Lower leg skin (tissue), 4 donors: ENCODE results near the gene EEFSEC. TPM values are rescaled to one million over a fixed set of nuclear protein-coding genes. Genes with fewer than 3 reads are reported as not detected.

Experiments used
- DNase-seq, 2 donors: peaks; one replicate each; pipeline ENCODE4 v3.0.0-alpha.2; 2019; ENCODE audit warnings: low spot score in 2 of 2
- H3K4me3 ChIP-seq: fragments of 200-600 bp; sonication (generic); 2 replicates; pipeline ENCODE4 v1.5.1; 2017; ENCODE audit warnings: mild to moderate bottlenecking, low read depth; ENCODE audit not compliant: poor library complexity, severe bottlenecking
- CTCF ChIP-seq, 3 donors: fragments of 450-650 bp; IDR thresholded peaks; one replicate each; pipeline ENCODE4 v1.5.1; 2016; ENCODE audit warnings: antibody characterized with exemption in 3 of 3, mild to moderate bottlenecking in 3 of 3, moderate library complexity in 2 of 3
- POLR2A ChIP-seq, 2 donors: fragments of 450-650 bp; IDR thresholded peaks; one replicate each; pipeline ENCODE4 v1.6.1; 2016 to 2017; ENCODE audit warnings: antibody characterized with exemption in 2 of 2, mild to moderate bottlenecking in 1 of 2, moderate library complexity in 1 of 2
- WGBS, 2 donors: methylation state at CpG; one replicate each; pipeline ENCODE4 v1.1.5; 2018; 5-methylcytosine and 5-hydroxymethylcytosine counted together
- intact Hi-C: fragments of 100-400 bp; cut with DNase I; formaldehyde crosslinking; loops from one replicate; pipeline ENCODE4 v1.15.0; 2023; ENCODE audit warnings: low total_unique reads
- total RNA-seq, 4 donors: library from RNA; depleted of rRNA; stranded (reverse); fragments of >200 nt; gene quantifications; one replicate each; pipeline ENCODE4 v1.1.0, GENCODE V29; 2016

EEFSEC gene
- total RNA-seq, 4 donors from 2014 or later: 16.3 to 28.6 (median 16.8) TPM

- TF ChIP-seq CTCF (IDR thresholded peaks at IDR 0.05) (no peak), POLR2A (IDR thresholded peaks at IDR 0.05) (no peak)
- intact Hi-C loops: no loop called here
- H3K4me3 ChIP-seq: no peak overlapping the region
- WGBS, 2 donors: 91 to 94% methylated on average over 3 of the region's 3 CpGs
- DNase-seq: no peak
Observed at GRCh38 chr3:128221328-128221727, 68.0 kb downstream of the EEFSEC start.

GRCh38 chr3:128222796-128223385 lies 69.6 kb downstream of the EEFSEC start:
- no peak overlapping the region for H3K4me3 ChIP-seq
- intact Hi-C loops: no loop called here
- TF ChIP-seq CTCF (IDR thresholded peaks at IDR 0.05): no peak
- DNase-seq: no peak

GRCh38 chr3:128226186-128226725 lies 73.0 kb downstream of the EEFSEC start:
- intact Hi-C loops: no loop called here
- H3K4me3 ChIP-seq: no peak overlapping the region
- no peak for DNase-seq
- no peak for TF ChIP-seq CTCF (IDR thresholded peaks at IDR 0.05)
- no peak for TF ChIP-seq POLR2A (IDR thresholded peaks at IDR 0.05)
- WGBS, 2 donors: 69 to 75% methylated on average over 8 of the region's 8 CpGs

- intact Hi-C loops: no loop called here
- WGBS, 2 donors: 67 to 75% methylated on average over 5 of the region's 5 CpGs
- no peak for DNase-seq
- no peak overlapping the region for H3K4me3 ChIP-seq
- no peak for TF ChIP-seq POLR2A (IDR thresholded peaks at IDR 0.05)
- no peak for TF ChIP-seq CTCF (IDR thresholded peaks at IDR 0.05)
Observed at GRCh38 chr3:128226795-128227395, 73.6 kb downstream of the EEFSEC start.

- DNase-seq: no peak
- TF ChIP-seq POLR2A (IDR thresholded peaks at IDR 0.05): no peak
- TF ChIP-seq CTCF (IDR thresholded peaks at IDR 0.05): no peak
- 95 to 96% methylated on average over 4 of the region's 4 CpGs for whole genome bisulfite sequencing, 2 donors
- intact Hi-C loops: no loop called here
- no peak overlapping the region for H3K4me3 ChIP-seq
Observed at GRCh38 chr3:128227507-128227906, 74.2 kb downstream of the EEFSEC start.
